Subcutaneous adipose tissue (tissue), 4 donors: ENCODE results near the gene EFCAB6. TPM values are rescaled to one million over a fixed set of nuclear protein-coding genes. Genes with fewer than 3 reads are reported as not detected.

Source experiments
- total RNA-seq, 4 donors: library from RNA; depleted of rRNA; stranded (reverse); fragments of >200 nt; gene quantifications; one replicate each; pipeline ENCODE4 v1.1.0, GENCODE V29; 2016
- TF ChIP-seq, protein P1 (sequence below): fragments of 450-650 bp; IDR thresholded peaks from one replicate; pipeline ENCODE4 v1.5.1; 2016; ENCODE audit warnings: low read depth, mild to moderate bottlenecking, control low read depth, antibody characterized with exemption, moderate library complexity

EFCAB6 gene
- total RNA-seq, 4 donors from 2014 or later: 2.1 to 4.0 (median 2.4) TPM

DNA sequence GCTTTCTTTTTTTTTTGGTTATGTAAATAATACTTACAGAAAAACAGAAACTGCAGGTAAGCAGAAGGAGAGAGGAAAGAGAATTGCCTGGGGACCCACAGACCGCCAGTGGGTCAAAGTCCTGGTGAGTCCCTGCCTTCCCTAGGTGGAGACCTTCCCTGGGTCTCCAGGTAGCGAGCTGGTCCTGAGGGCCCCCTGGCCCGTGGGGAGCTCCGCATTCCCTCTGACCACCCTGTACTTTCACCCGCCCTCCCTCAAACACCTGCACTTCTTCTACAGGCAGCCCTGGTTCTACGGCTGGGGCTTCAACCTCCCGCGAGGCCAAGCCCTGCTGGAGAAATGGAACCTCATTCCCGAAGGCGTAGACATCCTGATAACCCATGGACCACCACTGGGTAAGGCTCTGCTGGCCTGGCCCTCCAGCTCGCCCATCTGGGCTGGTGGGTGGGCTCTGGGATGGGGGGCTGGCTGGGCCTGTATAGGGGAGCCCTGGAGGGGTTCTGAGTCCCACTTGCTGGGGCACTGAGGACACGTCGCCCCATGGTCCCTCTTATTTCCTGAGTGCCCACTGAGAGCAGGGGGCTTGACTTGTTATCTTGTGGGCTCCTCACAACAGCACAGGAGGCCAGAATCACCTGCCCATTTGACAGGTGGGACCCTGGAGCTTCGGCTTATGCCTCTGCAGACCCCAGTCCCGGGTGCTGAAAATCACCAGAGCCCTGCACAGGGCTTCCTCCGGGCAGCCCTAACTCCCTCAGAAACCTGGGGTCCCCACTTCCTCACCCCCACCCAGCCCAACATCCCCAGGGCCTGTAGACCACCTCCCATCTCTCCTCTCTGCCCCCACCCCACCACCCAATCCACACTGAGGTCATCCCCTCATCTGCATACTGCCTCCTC lies 313.9 kb downstream of the EFCAB6 start:
- TF ChIP-seq, protein P1, sequence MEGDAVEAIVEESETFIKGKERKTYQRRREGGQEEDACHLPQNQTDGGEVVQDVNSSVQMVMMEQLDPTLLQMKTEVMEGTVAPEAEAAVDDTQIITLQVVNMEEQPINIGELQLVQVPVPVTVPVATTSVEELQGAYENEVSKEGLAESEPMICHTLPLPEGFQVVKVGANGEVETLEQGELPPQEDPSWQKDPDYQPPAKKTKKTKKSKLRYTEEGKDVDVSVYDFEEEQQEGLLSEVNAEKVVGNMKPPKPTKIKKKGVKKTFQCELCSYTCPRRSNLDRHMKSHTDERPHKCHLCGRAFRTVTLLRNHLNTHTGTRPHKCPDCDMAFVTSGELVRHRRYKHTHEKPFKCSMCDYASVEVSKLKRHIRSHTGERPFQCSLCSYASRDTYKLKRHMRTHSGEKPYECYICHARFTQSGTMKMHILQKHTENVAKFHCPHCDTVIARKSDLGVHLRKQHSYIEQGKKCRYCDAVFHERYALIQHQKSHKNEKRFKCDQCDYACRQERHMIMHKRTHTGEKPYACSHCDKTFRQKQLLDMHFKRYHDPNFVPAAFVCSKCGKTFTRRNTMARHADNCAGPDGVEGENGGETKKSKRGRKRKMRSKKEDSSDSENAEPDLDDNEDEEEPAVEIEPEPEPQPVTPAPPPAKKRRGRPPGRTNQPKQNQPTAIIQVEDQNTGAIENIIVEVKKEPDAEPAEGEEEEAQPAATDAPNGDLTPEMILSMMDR: no peak

DNA sequence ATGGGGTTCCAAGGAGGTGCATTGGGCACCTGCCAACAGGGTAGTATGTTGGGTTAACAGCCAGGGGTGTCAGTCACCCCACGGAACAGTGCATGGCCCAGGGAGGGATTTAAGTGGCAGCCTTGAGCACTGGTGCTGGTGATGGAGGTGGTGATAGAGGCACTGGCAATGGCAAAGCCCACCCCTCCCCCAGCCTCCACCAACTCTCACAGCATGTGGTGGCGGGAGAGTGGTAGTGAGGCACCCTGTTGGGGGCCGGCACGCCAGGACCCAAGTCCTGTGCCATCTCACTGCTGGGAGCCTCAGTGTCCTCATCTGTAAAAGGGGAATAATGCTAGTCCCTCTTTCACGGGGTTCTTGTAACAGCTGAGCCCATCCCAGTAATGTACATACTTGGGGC lies 318.8 kb downstream of the EFCAB6 start:
- TF ChIP-seq, protein P1: no peak

DNA sequence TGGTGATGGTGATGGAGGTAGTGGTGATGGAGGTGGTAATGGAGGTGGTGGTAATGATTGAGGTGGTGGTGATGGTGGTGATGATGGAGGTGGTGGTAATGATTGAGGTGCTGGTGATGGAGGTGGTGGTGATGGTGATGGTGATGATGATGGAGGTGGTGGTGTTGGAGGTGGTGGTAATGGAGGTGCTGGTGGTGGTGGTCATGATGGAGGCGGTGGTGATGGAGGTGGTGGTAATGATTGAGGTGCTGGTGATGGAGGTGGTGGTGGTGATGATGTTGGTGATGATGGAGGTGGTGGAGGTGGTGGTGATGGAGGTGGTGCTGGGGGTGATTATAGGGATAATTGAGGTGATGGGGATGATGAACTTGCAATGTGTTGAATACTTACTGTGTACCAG lies 320.4 kb downstream of the EFCAB6 start:
- TF ChIP-seq, protein P1: no peak

- TF ChIP-seq, protein P1: no peak
These were observed 320.9 kb downstream of the EFCAB6 start for GRCh38 chr22:43491177-43491576.

DNA sequence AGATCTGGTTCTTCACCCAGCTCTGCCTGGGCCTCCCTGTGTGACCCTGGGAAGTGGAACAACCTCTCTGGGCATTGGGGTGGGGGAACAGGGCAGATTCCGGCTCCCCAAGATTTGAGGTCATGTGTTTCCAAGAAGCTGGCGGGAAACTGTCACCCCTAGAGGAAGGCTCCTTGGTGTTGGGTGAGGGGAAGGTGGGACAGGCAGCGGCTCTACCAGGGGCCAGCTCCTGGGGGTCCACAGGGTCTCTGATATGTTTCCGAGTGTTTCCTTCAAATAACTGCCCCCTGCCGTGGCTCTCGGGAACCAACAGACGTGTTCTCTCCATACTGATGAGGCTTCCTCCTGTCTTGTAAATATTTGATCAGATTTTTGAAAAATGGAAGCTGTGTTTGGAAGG lies 321.8 kb downstream of the EFCAB6 start:
- TF ChIP-seq, protein P1: no peak

GRCh38 chr22:43488937-43489336 lies 323.2 kb downstream of the EFCAB6 start:
- TF ChIP-seq, protein P1: no peak

- TF ChIP-seq, protein P1: no peak
These were observed 323.9 kb downstream of the EFCAB6 start for GRCh38 chr22:43488031-43488866.
